Esophagus squamous epithelium (tissue), 5 donors: ENCODE results near the gene TSPAN11. TPM values are rescaled to one million over a fixed set of nuclear protein-coding genes. Genes with fewer than 3 reads are reported as not detected.

Experiments used
- DNase-seq: peaks from one replicate; lab custom pipeline; 2025; lab: John Stamatoyannopoulos, UW
- H3K27ac ChIP-seq, 4 donors: fragments of 200-600 bp; sonication (generic); one replicate each; pipeline ENCODE4 v1.5.1; 2016 to 2019; ENCODE audit warnings: mild to moderate bottlenecking in 1 of 4
- H3K27me3 ChIP-seq, 4 donors: fragments of 200-600 bp; sonication (generic); 1 replicate in 3 of 4; 2 replicates in 1 of 4; pipeline versions ENCODE4 v1.5.1 to v1.6.0; 2017 to 2021; ENCODE audit warnings: antibody characterized with exemption in 1 of 4
- H3K36me3 ChIP-seq, 3 donors: fragments of 200-600 bp; sonication (generic); one replicate each; pipeline ENCODE4 v1.5.1; 2016 to 2019
- H3K4me1 ChIP-seq, 3 donors: fragments of 200-600 bp; sonication (generic); one replicate each; pipeline ENCODE4 v1.5.1; 2017 to 2019
- H3K4me3 ChIP-seq, 4 donors: fragments of 200-600 bp; sonication (generic); 1 replicate in 3 of 4; 2 replicates in 1 of 4; pipeline ENCODE4 v1.5.1; 2016 to 2019; ENCODE audit warnings: mild to moderate bottlenecking in 2 of 4, moderate library complexity in 1 of 4
- H3K9me3 ChIP-seq, 3 donors: fragments of 200-600 bp; sonication (generic); one replicate each; pipeline ENCODE4 v1.5.1; 2016 to 2019
- POLR2A ChIP-seq, 4 donors: fragments of 450-650 bp; IDR thresholded peaks; one replicate each; pipeline ENCODE4 v1.6.1; 2017; ENCODE audit warnings: antibody characterized with exemption in 4 of 4, mild to moderate bottlenecking in 4 of 4, moderate library complexity in 3 of 4
- WGBS, 2 donors: methylation state at CpG; one replicate each; pipeline ENCODE4 v1.1.5; 2018; 5-methylcytosine and 5-hydroxymethylcytosine counted together
- intact Hi-C: fragments of 100-400 bp; cut with DNase I; formaldehyde crosslinking; loops from one replicate; pipeline ENCODE4 v1.15.0; 2022
- total RNA-seq, 4 donors: library from RNA; depleted of rRNA; stranded (reverse); fragments of >200 nt; gene quantifications; one replicate each; pipeline ENCODE4 v1.1.0, GENCODE V29; 2016
- TF ChIP-seq, protein P1 (sequence below), 6 experiments: fragments of 450-650 bp in 4 of 6; fragments of 200-600 bp in 2 of 6; sonication (generic) in 2 of 6; IDR thresholded peaks; one replicate each; pipeline ENCODE4 v1.5.1; 2016 to 2019; ENCODE audit warnings: antibody characterized with exemption in 6 of 6, mild to moderate bottlenecking in 4 of 6, moderate library complexity in 4 of 6
- donor health status: DM: yes; HTN: yes; CAD: no.

The TSPAN11 gene
- total RNA-seq, 4 donors from 2014 or later = 0.27 to 3.0 (median 1.2) TPM

- WGBS, 2 donors = 46 to 48% methylated on average over 3 to 4 of the region's 4 CpGs
These were observed 109.6 kb downstream of the TSPAN11 start for GRCh38 chr12:31035967-31036665.

GRCh38 chr12:31037028-31037427 is 110.5 kb downstream of the TSPAN11 start:
- Histone ChIP-seq H3K4me1 (peaks cover 0 to 10% (median 0%) of the 10 kb centered on the region in 3 donors), H3K4me3 (no peak overlapping the region), H3K27ac (no peak overlapping the region), H3K9me3 (no peaks in the 10 kb centered on the region), H3K36me3 (no peaks in the 10 kb centered on the region), H3K27me3 (peaks cover 0 to 65% (median 0%) of the 10 kb centered on the region in 4 donors)
- intact Hi-C loops = no loop called here
- DNase-seq = no peak
- TF ChIP-seq POLR2A (IDR thresholded peaks at IDR 0.05) = no peak
- TF ChIP-seq, protein P1, sequence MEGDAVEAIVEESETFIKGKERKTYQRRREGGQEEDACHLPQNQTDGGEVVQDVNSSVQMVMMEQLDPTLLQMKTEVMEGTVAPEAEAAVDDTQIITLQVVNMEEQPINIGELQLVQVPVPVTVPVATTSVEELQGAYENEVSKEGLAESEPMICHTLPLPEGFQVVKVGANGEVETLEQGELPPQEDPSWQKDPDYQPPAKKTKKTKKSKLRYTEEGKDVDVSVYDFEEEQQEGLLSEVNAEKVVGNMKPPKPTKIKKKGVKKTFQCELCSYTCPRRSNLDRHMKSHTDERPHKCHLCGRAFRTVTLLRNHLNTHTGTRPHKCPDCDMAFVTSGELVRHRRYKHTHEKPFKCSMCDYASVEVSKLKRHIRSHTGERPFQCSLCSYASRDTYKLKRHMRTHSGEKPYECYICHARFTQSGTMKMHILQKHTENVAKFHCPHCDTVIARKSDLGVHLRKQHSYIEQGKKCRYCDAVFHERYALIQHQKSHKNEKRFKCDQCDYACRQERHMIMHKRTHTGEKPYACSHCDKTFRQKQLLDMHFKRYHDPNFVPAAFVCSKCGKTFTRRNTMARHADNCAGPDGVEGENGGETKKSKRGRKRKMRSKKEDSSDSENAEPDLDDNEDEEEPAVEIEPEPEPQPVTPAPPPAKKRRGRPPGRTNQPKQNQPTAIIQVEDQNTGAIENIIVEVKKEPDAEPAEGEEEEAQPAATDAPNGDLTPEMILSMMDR (IDR thresholded peaks at IDR 0.05) = no peak
- WGBS, 2 donors = 100% methylated on average over 1 of the region's 1 CpG; no CpG with 5 or more reads in 1 of the 2 donors

More at GRCh38 chr12:31035967-31036665, 109.6 kb downstream of the TSPAN11 start:
- TF ChIP-seq, protein P1 (IDR thresholded peaks at IDR 0.05) = no peak
- TF ChIP-seq POLR2A (IDR thresholded peaks at IDR 0.05) = no peak
- H3K4me1 ChIP-seq = peaks cover 0 to 10% (median 0%) of the 10 kb centered on the region in 3 donors
- H3K27ac ChIP-seq = no peak overlapping the region
- no peak for DNase-seq
- no peaks in the 10 kb centered on the region for H3K9me3 ChIP-seq
- H3K36me3 ChIP-seq = no peaks in the 10 kb centered on the region
- peaks cover 0 to 64% (median 0%) of the 10 kb centered on the region in 4 donors for H3K27me3 ChIP-seq
- H3K4me3 ChIP-seq = no peak overlapping the region
- intact Hi-C loops = no loop called here

DNA sequence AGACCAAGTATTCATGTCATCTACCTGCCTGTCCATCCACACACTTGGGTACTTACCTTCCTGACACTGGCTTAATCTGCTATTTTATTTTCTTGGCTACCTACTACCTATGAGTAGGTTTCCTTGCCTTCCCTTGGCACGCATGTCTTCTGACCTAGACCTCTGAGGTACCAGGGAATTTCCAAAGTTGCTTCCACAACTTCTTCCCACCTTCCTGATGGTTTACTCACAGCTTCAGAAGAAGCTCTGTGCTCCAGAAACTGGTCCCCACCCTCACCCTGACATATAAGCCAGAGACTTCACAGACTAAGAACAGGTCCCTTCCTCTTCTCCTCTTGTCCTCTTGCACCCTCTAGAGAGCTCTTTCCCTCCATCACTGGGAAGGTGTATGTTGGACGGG is 111.4 kb downstream of the TSPAN11 start:
- 74 to 80% methylated on average over 1 of the region's 2 CpGs for WGBS, 2 donors
- H3K36me3 ChIP-seq = no peaks in the 10 kb centered on the region
- no peaks in the 10 kb centered on the region for H3K9me3 ChIP-seq
- peaks cover 0 to 59% (median 0%) of the 10 kb centered on the region in 4 donors for H3K27me3 ChIP-seq
- no peak for DNase-seq
- no peak overlapping the region for H3K27ac ChIP-seq
- H3K4me3 ChIP-seq = no peak overlapping the region
- peaks cover 0 to 10% (median 0%) of the 10 kb centered on the region in 3 donors for H3K4me1 ChIP-seq
- intact Hi-C loops = no loop called here
- TF ChIP-seq POLR2A (IDR thresholded peaks at IDR 0.05) = no peak
- TF ChIP-seq, protein P1 (IDR thresholded peaks at IDR 0.05) = no peak

DNA sequence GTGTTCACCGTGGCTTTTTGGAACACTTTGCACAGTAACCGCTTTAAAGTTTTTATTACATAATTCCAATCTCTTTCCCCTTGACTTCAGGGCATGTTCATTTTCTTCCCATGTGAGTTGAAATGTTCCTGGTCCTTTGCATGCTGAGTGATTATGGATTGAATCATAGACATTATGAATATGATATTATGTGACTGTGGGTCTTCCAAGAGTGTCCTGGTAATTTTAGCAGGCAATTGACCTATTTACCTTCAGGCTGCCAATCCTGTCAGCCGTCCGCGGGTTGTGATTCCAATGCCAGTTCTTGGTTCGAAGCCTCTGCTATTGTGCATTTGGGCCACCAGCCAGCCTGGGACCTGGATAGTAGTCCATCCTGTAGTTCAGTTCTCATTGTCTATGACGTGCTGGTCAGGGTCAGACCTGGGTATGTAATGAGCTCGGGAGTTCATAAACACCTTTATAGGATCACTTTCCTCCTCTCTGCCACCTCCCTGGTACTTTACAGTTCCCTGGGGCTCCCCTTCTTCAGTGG is 114.6 kb downstream of the TSPAN11 start:
- H3K27me3 ChIP-seq = peaks cover 0 to 36% (median 0%) of the 10 kb centered on the region in 4 donors
- no peak overlapping the region for H3K27ac ChIP-seq
- peaks cover 0 to 7% (median 0%) of the 10 kb centered on the region in 3 donors for H3K4me1 ChIP-seq
- no peak overlapping the region for H3K4me3 ChIP-seq
- H3K36me3 ChIP-seq = no peaks in the 10 kb centered on the region
- TF ChIP-seq, protein P1 (IDR thresholded peaks at IDR 0.05) = no peak
- TF ChIP-seq POLR2A (IDR thresholded peaks at IDR 0.05) = no peak
- DNase-seq = no peak
- intact Hi-C loops = no loop called here
- WGBS, 2 donors = 69 to 87% methylated on average over 8 of the region's 8 CpGs
- H3K9me3 ChIP-seq = no peaks in the 10 kb centered on the region

Other genes starting within 250 kb of the TSPAN11 start
- 10 to 100 TPM; 18.0 to 31.9 (median 29.0) TPM for gene IPO8, start 230.9 kb upstream of the TSPAN11 start, total RNA-seq
- 10 to 100 TPM in 3 of 4 donors, 1 to 10 TPM in 1; 2.5 to 26.5 (median 15.2) TPM for gene CAPRIN2, start 171.8 kb upstream of the TSPAN11 start, total RNA-seq
- gene DDX11, start 147.1 kb downstream of the TSPAN11 start, total RNA-seq = 10 to 100 TPM in 3 of 4 donors, 1 to 10 TPM in 1; 9.1 to 39.9 (median 23.5) TPM